Measurements from ENCODE around the gene HCN2. TPM values are rescaled to one million over a fixed set of nuclear protein-coding genes. Genes with fewer than 3 reads are reported as not detected.

Gene HCN2
- total and polyA plus RNA-seq, 2 of the 8 experiments (the other 6 are each of a cell fraction or from before 2014, with no cell fraction given) = 1.0 to 4.0 TPM

GRCh38 chr19:620166-620862 is 30.6 kb downstream of the HCN2 start:
- H3K4me3 ChIP-seq (ENCODE audit: extremely low read depth in 1 of 4, insufficient read depth in 2 of 4, low read depth in 3 of 4, low read length in 4 of 4) = no peak overlapping the region
- ChIA-PET POLR2A (ENCODE audit: partially characterized antibody) (no interaction called here), CTCF (ENCODE audit: partially characterized antibody) (no interaction called here)
- no peak overlapping the region for H3K14ac ChIP-seq (ENCODE audit: insufficient read length)
- H2BK120ac ChIP-seq (replicated peaks; ENCODE audit: low read depth, low read length) = no peak overlapping the region
- no peak for TF ChIP-seq KDM4A (IDR thresholded peaks at IDR 0.05; ENCODE audit: low read depth, low read length, severe bottlenecking)
- TF ChIP-seq ATF3 (IDR thresholded peaks at IDR 0.05; ENCODE audit: insufficient read depth, low read depth, low read length) = no peak
- DNase-seq (ENCODE audit: low read depth in 1 of 2, low spot score in 2 of 2) = no peak
- no peak overlapping the region for H3K9ac ChIP-seq (replicated peaks in 1 of 4; ENCODE audit: extremely low read depth in 1 of 4, low read depth in 3 of 4, low read length in 3 of 4)
- H3K23me2 ChIP-seq (ENCODE audit: low read depth, low read length) = no peaks in the 10 kb centered on the region
- no peak overlapping the region for H3K27ac ChIP-seq (ENCODE audit: low read depth, low read length)
- no peak overlapping the region for H2BK15ac ChIP-seq (ENCODE audit: low read length)
- H3K23ac ChIP-seq (ENCODE audit: insufficient read length) = no peak overlapping the region
- no peak overlapping the region for H4K91ac ChIP-seq (replicated peaks; ENCODE audit: insufficient read length, low read length)
- H3K27me3 ChIP-seq (replicated peaks in 1 of 4; ENCODE audit: control insufficient read depth in 3 of 4, extremely low read depth in 1 of 4, insufficient read depth in 3 of 4, low read length in 3 of 4) = no peaks in the 10 kb centered on the region
- H3K79me1 ChIP-seq (ENCODE audit: low read depth, low read length) = no peaks in the 10 kb centered on the region
- no peak for FAIRE-seq
- no peaks in the 10 kb centered on the region for H3K79me2 ChIP-seq (ENCODE audit: control insufficient read depth in 1 of 2, insufficient read depth in 2 of 2, low read length in 2 of 2)
- H2BK12ac ChIP-seq (ENCODE audit: low read depth, low read length) = no peak overlapping the region
- H2BK20ac ChIP-seq (ENCODE audit: low read length) = no peak overlapping the region
- H3K56ac ChIP-seq (replicated peaks; ENCODE audit: insufficient read length, low read depth, low read length) = no peak overlapping the region
- H3K4me2 ChIP-seq (ENCODE audit: insufficient read depth in 1 of 2, low read depth in 2 of 2, low read length in 2 of 2) = no peak overlapping the region
- no peak overlapping the region for H2BK5ac ChIP-seq (ENCODE audit: low read depth, low read length)
- no peaks in the 10 kb centered on the region for H3K4me1 ChIP-seq (replicated peaks in 1 of 4; ENCODE audit: control insufficient read depth in 3 of 4, insufficient read depth in 4 of 4, low read length in 3 of 4)
- H4K5ac ChIP-seq (ENCODE audit: insufficient read length, low read depth, low read length) = no peak overlapping the region
- no peak overlapping the region for H2AFZ ChIP-seq (ENCODE audit: low read length)
- no peaks in the 10 kb centered on the region for H3K9me3 ChIP-seq (ENCODE audit: insufficient read depth in 2 of 2, low read depth in 1 of 2, low read length in 1 of 2)
- no peak overlapping the region for H3K18ac ChIP-seq (ENCODE audit: extremely low read depth, low read length)
- H2AK5ac ChIP-seq (ENCODE audit: low read depth, low read length) = no peak overlapping the region
- H4K8ac ChIP-seq (ENCODE audit: extremely low read depth, insufficient read depth, low read length) = no peak overlapping the region
- 96% methylated on average over 24 of the region's 51 CpGs; no CpG with 5 or more reads in 1 of the 2 experiments for WGBS, 2 experiments (ENCODE audit: extremely low coverage in 1 of 2, insufficient coverage in 1 of 2, insufficient read length in 1 of 2, insufficient replicate concordance in 2 of 2, low coverage in 1 of 2, low lambda C conversion rate in 2 of 2, missing lambda C conversion rate in 1 of 2)
- H3K4ac ChIP-seq (replicated peaks; ENCODE audit: insufficient read length, low read depth, low read length) = no peak overlapping the region
- H3K36me3 ChIP-seq (ENCODE audit: control insufficient read depth in 2 of 4, insufficient read depth in 4 of 4, low read length in 3 of 4) = peaks cover 4 to 69% (median 36%) of the 10 kb centered on the region in 4 experiments; a peak in 7 of 8 replicates
- H4K20me1 ChIP-seq (replicated peaks in 1 of 2; ENCODE audit: control insufficient read depth in 1 of 2, insufficient read depth in 2 of 2, low read length in 2 of 2) = peaks cover 0 to 15% of the 10 kb centered on the region in 2 experiments
